ENCODE results near the gene GPATCH8.
"Not testable (repeated sequence)": the region's sequence is repeated elsewhere in the genome, so short reads cannot be mapped to it uniquely, and the experiment has no call there.

Gene GPATCH8

GRCh38 chr17:44444735-44445105 lies 58.5 kb downstream of the GPATCH8 start:
- DNase-seq: no peak

DNA sequence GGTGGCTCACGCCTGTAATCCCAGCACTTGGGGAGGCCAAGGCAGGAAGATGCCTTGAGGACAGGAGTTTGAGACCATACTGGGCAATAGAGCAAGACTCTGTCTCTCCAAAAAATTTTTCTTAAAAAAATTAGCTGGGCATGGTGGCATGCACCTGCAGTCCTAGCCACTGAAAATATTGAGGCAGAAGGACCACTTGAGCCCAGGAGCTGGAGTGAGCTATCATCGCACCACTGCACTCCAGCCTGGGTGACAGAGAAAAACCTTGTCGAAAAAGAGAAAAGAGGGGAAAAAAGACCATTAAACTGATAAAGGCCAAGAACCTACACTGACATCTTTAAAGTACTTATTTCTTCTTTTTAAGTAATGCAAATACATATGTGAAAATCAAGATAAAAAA lies 60.4 kb downstream of the GPATCH8 start:
- DNase-seq: no peak

- no peak for DNase-seq
Measured at GRCh38 chr17:44439168-44439567, 64.0 kb downstream of the GPATCH8 start.

- DNase-seq: no peak
Measured at GRCh38 chr17:44438636-44439035, 64.6 kb downstream of the GPATCH8 start.

GRCh38 chr17:44436336-44436735 lies 66.9 kb downstream of the GPATCH8 start:
- no peak for DNase-seq

GRCh38 chr17:44432254-44433157 lies 70.7 kb downstream of the GPATCH8 start:
- DNase-seq: no peak

- no peak for DNase-seq
Measured at GRCh38 chr17:44424828-44425461, 78.3 kb downstream of the GPATCH8 start.

GRCh38 chr17:44417553-44417952 lies 85.7 kb downstream of the GPATCH8 start:
- no peak for DNase-seq

- DNase-seq: no peak
Measured at GRCh38 chr17:44416558-44417289, 86.5 kb downstream of the GPATCH8 start.

GRCh38 chr17:44414394-44415155 lies 88.6 kb downstream of the GPATCH8 start:
- DNase-seq: no peak

DNA sequence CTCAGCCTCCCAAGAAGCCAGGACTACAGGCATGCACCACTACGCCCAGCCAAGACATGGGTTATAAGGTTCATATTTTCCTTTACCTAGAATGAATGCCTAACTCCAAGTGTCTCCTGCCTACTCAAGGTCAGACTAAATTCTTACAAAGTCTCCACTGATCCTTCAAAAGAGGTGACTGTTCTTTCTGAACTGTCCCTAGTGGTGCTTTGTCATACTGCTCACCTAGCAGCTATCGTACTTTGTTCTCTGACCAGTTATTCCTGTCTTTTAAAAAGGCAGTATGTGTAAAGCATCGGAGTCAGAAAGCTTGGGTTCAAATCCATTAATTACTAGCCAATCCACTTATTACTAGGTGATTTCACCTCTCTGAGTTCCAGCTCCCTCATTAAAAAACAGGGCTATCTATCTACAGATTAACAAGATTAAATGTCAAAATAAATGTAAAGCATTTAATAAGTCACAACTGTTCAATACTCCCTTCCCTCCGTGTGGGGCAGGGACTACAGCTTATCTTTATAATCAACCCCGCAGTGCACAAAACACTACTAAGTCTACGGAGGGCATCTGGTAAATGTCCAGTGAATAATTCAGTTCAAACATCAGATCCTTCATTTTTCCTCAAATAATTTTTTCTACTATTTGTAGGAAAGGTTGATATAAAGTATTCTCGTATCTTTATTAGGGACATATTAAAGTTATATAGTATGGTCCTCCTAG lies 93.7 kb downstream of the GPATCH8 start:
- no peak for DNase-seq

DNA sequence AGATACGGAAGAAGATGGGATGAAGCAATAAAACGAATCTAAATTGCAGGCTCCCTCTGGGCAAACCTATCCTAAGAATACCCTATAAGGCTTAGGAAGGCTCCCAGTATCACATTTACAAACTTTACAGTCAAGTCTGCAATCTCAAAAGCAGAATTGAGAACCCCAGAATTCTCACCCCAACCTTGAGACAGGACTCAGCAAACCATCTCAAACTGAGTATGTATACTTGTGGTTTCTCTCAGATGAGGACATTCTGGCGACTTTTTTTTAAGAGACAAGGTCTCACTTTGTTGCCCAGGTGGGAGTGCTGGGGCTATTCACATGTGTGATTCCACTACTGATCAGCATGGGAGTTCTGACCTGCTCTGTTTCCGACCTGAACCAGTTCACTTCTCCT lies 94.4 kb downstream of the GPATCH8 start:
- no peak for DNase-seq

GRCh38 chr17:44402564-44403172 lies 100.5 kb downstream of the GPATCH8 start:
- DNase-seq: no peak

DNA sequence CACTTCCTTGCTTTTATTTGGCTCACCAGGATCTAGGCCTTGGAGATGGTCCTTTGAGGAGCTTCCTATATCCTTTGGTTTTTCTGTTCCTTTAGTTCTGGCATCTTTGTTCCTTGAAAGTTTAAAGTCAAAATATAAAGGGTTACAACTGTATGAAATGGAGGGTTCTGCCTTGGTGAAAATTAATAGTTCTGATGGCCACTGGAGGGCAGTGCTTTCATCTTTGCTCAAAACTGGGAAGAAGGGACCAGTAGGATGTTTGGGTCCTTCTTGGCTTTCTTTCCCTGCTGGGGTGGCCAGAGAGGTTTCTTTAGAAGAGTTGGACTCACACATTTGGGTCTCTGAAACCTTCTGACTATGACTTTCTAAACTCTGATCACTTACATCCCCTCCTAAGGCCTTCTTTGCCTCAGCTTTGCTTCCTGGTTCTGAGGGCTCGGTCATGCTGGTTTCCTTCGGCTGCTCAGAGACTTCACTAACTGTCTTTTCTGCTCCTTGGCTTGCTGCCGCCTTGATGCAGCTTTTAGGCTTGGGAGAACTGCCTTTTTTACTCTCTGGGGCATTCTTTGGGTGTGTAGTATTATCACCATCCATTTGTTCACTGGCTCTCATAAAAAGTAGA lies 102.9 kb downstream of the GPATCH8 start:
- no peak for DNase-seq

DNA sequence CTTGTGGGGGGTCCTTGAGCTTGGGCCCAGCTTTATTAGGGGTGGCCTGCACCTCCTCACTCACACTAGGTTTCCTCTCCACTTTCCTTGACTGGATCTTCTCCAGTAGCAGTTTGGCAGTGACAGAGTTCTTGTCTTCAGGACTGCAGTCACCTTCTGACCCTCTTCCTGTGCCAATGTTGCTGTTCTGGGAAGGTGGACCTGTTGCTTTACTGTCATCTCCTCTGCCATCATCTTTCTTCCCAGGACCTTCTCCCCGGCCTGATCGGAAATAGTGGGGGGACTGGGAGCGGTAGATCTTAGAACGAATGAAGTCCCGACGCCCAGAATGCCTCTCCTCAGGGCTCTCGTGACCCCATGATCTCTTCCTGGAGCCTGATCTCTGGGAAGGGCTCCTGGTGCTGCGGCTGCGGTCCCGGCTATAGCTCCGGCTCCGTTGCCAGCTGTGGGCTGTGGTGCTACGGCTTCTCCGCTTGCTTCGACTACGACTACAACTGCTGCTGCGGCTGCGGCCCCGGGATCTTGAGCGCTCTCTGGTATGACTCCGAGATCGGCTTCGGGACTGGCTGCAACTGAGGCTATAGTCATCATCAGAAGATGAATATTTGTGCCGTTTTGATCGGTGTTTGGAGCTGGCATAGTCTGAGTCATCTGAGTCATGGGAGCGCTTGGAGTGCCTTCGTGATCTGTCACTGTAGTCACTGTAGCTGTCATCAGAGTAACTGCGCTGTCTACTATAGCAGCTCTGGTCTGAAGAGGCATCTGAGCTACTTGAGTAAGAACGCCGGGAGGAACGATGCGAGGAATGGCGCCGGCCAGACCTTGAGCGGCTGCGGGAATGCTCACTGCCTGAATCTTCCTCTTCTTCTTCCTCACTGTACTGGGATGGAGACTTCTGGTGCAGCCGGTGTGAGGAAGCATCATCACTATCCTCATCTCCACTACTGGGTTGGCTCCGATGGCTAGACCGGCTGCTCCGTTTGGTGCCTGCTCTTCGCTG lies 104.2 kb downstream of the GPATCH8 start:
- DNase-seq: no peak

GRCh38 chr17:44397479-44398440 lies 105.4 kb downstream of the GPATCH8 start:
- no peak for DNase-seq

GRCh38 chr17:44396946-44397345 lies 106.3 kb downstream of the GPATCH8 start:
- no peak for DNase-seq

DNA sequence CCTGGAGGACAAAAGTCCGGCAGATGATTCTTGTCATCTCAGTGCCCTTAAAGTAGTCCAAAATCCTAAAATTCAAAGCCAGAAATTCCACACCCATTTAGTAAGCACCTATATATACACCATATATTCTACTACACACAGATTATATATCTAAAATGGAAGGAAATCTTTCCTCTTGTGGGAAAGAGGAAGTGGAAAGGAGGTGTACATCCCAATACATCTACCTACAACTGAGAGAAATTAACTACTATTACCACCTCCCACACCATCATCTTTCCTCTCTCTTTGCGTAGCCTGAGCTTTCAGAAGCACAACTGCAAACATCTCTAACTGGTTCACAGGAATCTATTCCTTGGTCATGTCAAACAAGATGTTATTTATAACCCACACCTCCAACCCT lies 108.4 kb downstream of the GPATCH8 start:
- DNase-seq: no peak

DNA sequence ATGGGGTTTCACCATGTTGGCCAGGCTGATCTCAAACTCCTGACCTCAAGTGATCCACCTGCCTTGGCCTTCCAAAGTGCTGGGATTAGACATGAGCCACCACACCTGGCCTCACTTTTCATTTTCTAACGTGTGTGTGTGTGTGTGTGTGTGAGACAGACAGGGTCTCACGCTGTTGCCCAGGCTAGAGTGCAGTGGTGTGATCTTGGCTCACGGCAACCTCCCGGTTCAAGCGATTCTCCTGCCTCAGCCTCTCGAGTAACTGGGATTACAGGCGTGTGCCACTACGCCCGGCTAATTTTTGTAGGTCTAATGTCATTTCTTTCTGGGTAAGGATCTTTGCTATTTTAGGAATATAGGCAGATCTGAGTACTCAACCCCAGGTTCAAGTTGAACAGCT lies 109.1 kb downstream of the GPATCH8 start:
- not testable (repeated sequence) for DNase-seq
